CD4-positive, alpha-beta T cell treated with Interleukin-4 for 1 hour (primary cell): Measurements from ENCODE around the gene CPNE8.

ENCODE experiments used
- DNase-seq, 2 donors: peaks; one replicate each; pipeline ENCODE4 v3.0.0-alpha.2; 2020 to 2022

CPNE8 gene

DNA sequence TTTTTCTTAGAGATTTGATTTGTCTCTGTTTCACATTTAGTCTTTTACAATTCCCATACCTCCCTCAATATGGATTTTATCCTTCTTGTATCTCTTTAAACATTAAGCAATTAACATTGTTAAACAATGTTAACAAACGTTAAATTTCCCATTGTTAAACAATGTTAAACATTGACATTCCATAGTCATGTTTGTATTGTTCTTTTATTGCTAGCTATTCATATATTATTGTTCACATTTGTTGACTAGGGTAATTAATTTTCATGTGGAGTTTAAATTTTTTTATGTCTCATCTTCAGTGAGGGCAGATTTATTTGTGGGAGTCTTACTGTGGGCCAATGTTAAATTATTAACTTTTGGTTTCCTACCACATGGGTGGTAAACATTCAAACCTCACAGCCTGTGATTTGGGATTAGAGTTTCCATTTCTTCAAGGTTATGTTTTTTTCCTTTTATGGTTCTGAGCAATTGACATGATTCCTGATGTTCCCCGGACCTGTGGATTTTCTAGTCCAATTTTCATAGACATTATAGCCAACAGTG, 294.5 kb downstream of the CPNE8 start:
- no peak for DNase-seq

GRCh38 chr12:38607295-38607694, 298.1 kb downstream of the CPNE8 start:
- DNase-seq: no peak
